Spleen (tissue), 7 donors: ENCODE results near the gene CAMK2B.

ENCODE experiments used
- CTCF ChIP-seq, 11 experiments: fragments of 200-600 bp in 7 of 11; fragments of 450-650 bp in 4 of 11; sonication (generic) in 4 of 11; IDR thresholded peaks in 8 of 11; conservative IDR thresholded peaks in 3 of 11; 1 replicate in 7 of 11; 2 replicates in 4 of 11; pipeline versions ENCODE4 v1.4.0 to v1.8.0; 2016 to 2021; ENCODE audit warnings: antibody characterized with exemption in 11 of 11, inconsistent platforms in 4 of 11, mild to moderate bottlenecking in 1 of 11
- POLR2A ChIP-seq, 3 donors: fragments of 450-650 bp; IDR thresholded peaks; one replicate each; pipeline ENCODE4 v1.5.1; 2017; ENCODE audit warnings: antibody characterized with exemption in 3 of 3, mild to moderate bottlenecking in 1 of 3
- POLR2AphosphoS5 ChIP-seq, 3 donors: sonication (generic); formaldehyde crosslinking; IDR thresholded peaks; one replicate each; pipeline ENCODE4 v1.5.1; 2017; ENCODE audit warnings: antibody characterized with exemption in 3 of 3
- donor health status: DM: no; HTN: no; CAD: no; lungs with moderate emphysema.
- donor health status: DM: no; HTN: no; CAD: no.
- donor health status: DM: no; HTN: no; CAD: no.

- no peak for TF ChIP-seq POLR2A (IDR thresholded peaks at IDR 0.05)
- TF ChIP-seq CTCF (IDR thresholded peaks at IDR 0.05 in 8 of 11, conservative IDR thresholded peaks at IDR 0.05 in 3 of 11): no peak
- TF ChIP-seq POLR2AphosphoS5 (IDR thresholded peaks at IDR 0.05): no peak
Measured at GRCh38 chr7:44232396-44232795, 93.0 kb downstream of the CAMK2B start.
